Smooth muscle cell (in vitro differentiated cells): ENCODE results near the gene MSX1. TPM values are rescaled to one million over a fixed set of nuclear protein-coding genes. Genes with fewer than 3 reads are reported as not detected.

Source experiments
- DNase-seq: peaks from one replicate; lab custom pipeline; 2025; ENCODE audit not compliant: unreplicated experiment; lab: John Stamatoyannopoulos, UW
- H2AFZ ChIP-seq: fragments of 200-600 bp; sonication (generic); 2 replicates; pipeline ENCODE4 v1.6.0; 2016; ENCODE audit warnings: antibody characterized with exemption, low read depth, mild to moderate bottlenecking
- H3F3A ChIP-seq: fragments of 200-600 bp; sonication (generic); 2 replicates; pipeline ENCODE4 v1.6.0; 2017; ENCODE audit warnings: antibody characterized with exemption, low read depth
- H3K27ac ChIP-seq: fragments of 200-600 bp; sonication (generic); 2 replicates; pipeline ENCODE4 v1.5.1; 2016; ENCODE audit warnings: low read depth, mild to moderate bottlenecking
- H3K27me3 ChIP-seq: fragments of 200-600 bp; sonication (generic); 2 replicates; pipeline ENCODE4 v1.6.1; 2016; ENCODE audit warnings: low read depth, mild to moderate bottlenecking
- H3K36me3 ChIP-seq: fragments of 200-600 bp; sonication (generic); 2 replicates; pipeline ENCODE4 v1.5.1; 2016; ENCODE audit warnings: low read depth
- H3K4me1 ChIP-seq: fragments of 200-600 bp; sonication (generic); 2 replicates; pipeline ENCODE4 v1.5.1; 2016; ENCODE audit warnings: low read depth
- H3K4me2 ChIP-seq: fragments of 200-600 bp; sonication (generic); 2 replicates; pipeline ENCODE4 v1.6.0; 2016; ENCODE audit warnings: mild to moderate bottlenecking
- H3K4me3 ChIP-seq: fragments of 200-600 bp; sonication (generic); 2 replicates; pipeline ENCODE4 v1.5.1; 2016; ENCODE audit warnings: mild to moderate bottlenecking
- H3K79me2 ChIP-seq: fragments of 200-600 bp; sonication (generic); 2 replicates; pipeline ENCODE4 v1.6.0; 2016; ENCODE audit warnings: low read depth, mild to moderate bottlenecking
- H3K9ac ChIP-seq: fragments of 200-600 bp; sonication (generic); 2 replicates; pipeline ENCODE4 v1.6.0; 2016; ENCODE audit warnings: low read depth
- H3K9me3 ChIP-seq: fragments of 200-600 bp; sonication (generic); replicated peaks from 2 replicates; pipeline ENCODE4 v1.5.1; 2016; ENCODE audit warnings: low read depth
- H4K20me1 ChIP-seq: fragments of 200-600 bp; sonication (generic); 2 replicates; pipeline ENCODE4 v1.6.0; 2016; ENCODE audit warnings: low read depth
- CTCF ChIP-seq: fragments of 200-600 bp; sonication (generic); IDR thresholded peaks from 2 replicates; pipeline ENCODE4 v1.5.1; 2017; ENCODE audit warnings: borderline replicate concordance, mild to moderate bottlenecking, antibody characterized with exemption; ENCODE audit not compliant: insufficient read depth, poor library complexity, severe bottlenecking
- WGBS: methylation state at CpG from one replicate; pipeline ENCODE4 v1.1.7; 2016; ENCODE audit warnings: low lambda C conversion rate; 5-methylcytosine and 5-hydroxymethylcytosine counted together
- polyA plus RNA-seq: library from polyadenylated mRNA; unstranded; fragments of >200 nt; fragmentation: Nextera tagmentation; extraction: Ambion mirVana; gene quantifications from 2 replicates; pipeline ENCODE4 v1.2.1, GENCODE V29; 2016
- total RNA-seq: library from RNA; depleted of rRNA; stranded (reverse); fragments of >200 nt; gene quantifications from 2 replicates; pipeline ENCODE4 v1.2.3, GENCODE V29; 2014

MSX1 gene
- 13.4 and 15.5 TPM in 2 replicates for total RNA-seq
- polyA plus RNA-seq = 27.5 and 34.1 TPM in 2 replicates

- peak within 1 kb of the TSS; percentile 91 for H3K4me3 ChIP-seq
- peak; percentile 77 for DNase-seq
- peak within 1 kb of the TSS; percentile 69 for H3K9ac ChIP-seq
- H4K20me1 ChIP-seq = peaks cover 32% of the 10 kb centered on the region
- peak within 1 kb of the TSS; percentile 79 for H2AFZ ChIP-seq
- H3K36me3 ChIP-seq = no peaks in the 10 kb centered on the region
- 0% methylated on average over 15 of the region's 44 CpGs for WGBS
- peaks cover 54% of the 10 kb centered on the region for H3K27me3 ChIP-seq
- H3K4me2 ChIP-seq = peak within 1 kb of the TSS; percentile 99
- peaks cover 18% of the 10 kb centered on the region for H3F3A ChIP-seq
- TF ChIP-seq CTCF = no peak
- H3K79me2 ChIP-seq = peaks cover 30% of the 10 kb centered on the region
- H3K27ac ChIP-seq = peak within 1 kb of the TSS; percentile 42
- H3K9me3 ChIP-seq = no peaks in the 10 kb centered on the region
- H3K4me1 ChIP-seq = peaks cover 47% of the 10 kb centered on the region
These were observed at the start of gene MSX1 for GRCh38 chr4:4859325-4859798. MSX1 (plus strand) TSS chr4:4859665; CDS start chr4:4859900, 235 bp downstream.

- Histone ChIP-seq H3K4me2 (no peak overlapping the region), H3K27me3 (peaks cover 10% of the 10 kb centered on the region), H4K20me1 (no peaks in the 10 kb centered on the region), H3F3A (no peaks in the 10 kb centered on the region), H3K9ac (no peak overlapping the region), H3K9me3 (no peaks in the 10 kb centered on the region), H3K79me2 (no peaks in the 10 kb centered on the region), H2AFZ (no peak overlapping the region), H3K27ac (no peak overlapping the region), H3K36me3 (no peaks in the 10 kb centered on the region), H3K4me3 (no peak overlapping the region), H3K4me1 (peaks cover 5% of the 10 kb centered on the region)
- no peak for TF ChIP-seq CTCF
- DNase-seq = no peak
- 78% methylated on average over 8 of the region's 8 CpGs for WGBS
These were observed 49.2 kb upstream of the MSX1 start for GRCh38 chr4:4810092-4810774.

GRCh38 chr4:4810778-4811177, 48.7 kb upstream of the MSX1 start:
- Histone ChIP-seq H3K27ac (no peak overlapping the region), H2AFZ (no peak overlapping the region), H3K27me3 (peaks cover 10% of the 10 kb centered on the region), H3K4me3 (no peak overlapping the region), H4K20me1 (no peaks in the 10 kb centered on the region), H3F3A (no peaks in the 10 kb centered on the region), H3K36me3 (no peaks in the 10 kb centered on the region), H3K4me2 (no peak overlapping the region), H3K9me3 (no peaks in the 10 kb centered on the region), H3K4me1 (peaks cover 5% of the 10 kb centered on the region), H3K79me2 (no peaks in the 10 kb centered on the region), H3K9ac (no peak overlapping the region)
- no peak for DNase-seq
- TF ChIP-seq CTCF = no peak
